Adrenal gland (tissue), 5 donors: ENCODE data around the gene C10orf53.

ENCODE experiments used
- CTCF ChIP-seq, 6 experiments: fragments of 450-650 bp in 4 of 6; fragments of 200-600 bp in 2 of 6; sonication (generic) in 1 of 6; IDR thresholded peaks; 1 replicate in 5 of 6; 2 replicates in 1 of 6; pipeline versions ENCODE4 v1.5.1 to v1.8.0; 2016 to 2021; ENCODE audit warnings: antibody characterized with exemption in 6 of 6, mild to moderate bottlenecking in 2 of 6, moderate library complexity in 1 of 6
- POLR2A ChIP-seq, 2 donors: fragments of 450-650 bp; IDR thresholded peaks; one replicate each; pipeline ENCODE4 v1.6.1; 2017; ENCODE audit warnings: antibody characterized with exemption in 2 of 2, mild to moderate bottlenecking in 2 of 2, moderate library complexity in 1 of 2
- donor health status: DM: no; HTN: no; CAD: no.

GRCh38 chr10:49651917-49652316 is 27.5 kb upstream of the C10orf53 start:
- TF ChIP-seq CTCF (IDR thresholded peaks at IDR 0.05) (no peak), POLR2A (IDR thresholded peaks at IDR 0.05) (no peak)
